ENCODE measurements around the gene MEGF8.

Gene MEGF8

GRCh38 chr19:42325308-42325895 lies at the start of gene MEGF8:
Gene MEGF8 (plus strand): TSS chr19:42325635. CDS start chr19:42326244, 609 bp downstream.
- peak; percentile 99 for DNase-seq

GRCh38 chr19:42276284-42276683 lies 49.2 kb upstream of the MEGF8 start:
- DNase-seq: no peak

GRCh38 chr19:42276821-42277220 lies 48.6 kb upstream of the MEGF8 start:
- peak; percentile 45 for DNase-seq

GRCh38 chr19:42277821-42278451 lies 47.5 kb upstream of the MEGF8 start:
- no peak for DNase-seq

GRCh38 chr19:42278452-42279154 lies 46.8 kb upstream of the MEGF8 start:
- no peak for DNase-seq

GRCh38 chr19:42279155-42279901 lies 46.1 kb upstream of the MEGF8 start:
- DNase-seq: no peak

GRCh38 chr19:42279902-42280814 lies 45.3 kb upstream of the MEGF8 start:
- DNase-seq: peak; percentile 87

GRCh38 chr19:42280815-42281145 lies 44.7 kb upstream of the MEGF8 start:
- peak; percentile 34 for DNase-seq

GRCh38 chr19:42281146-42281826 lies 44.1 kb upstream of the MEGF8 start:
- DNase-seq: peak; percentile 37

GRCh38 chr19:42281827-42282762 lies 43.3 kb upstream of the MEGF8 start:
- no peak for DNase-seq

GRCh38 chr19:42282819-42283187 lies 42.6 kb upstream of the MEGF8 start:
- DNase-seq: no peak

GRCh38 chr19:42283188-42284065 lies 42.0 kb upstream of the MEGF8 start:
- DNase-seq: peak; percentile 94

- peak; percentile 79 for DNase-seq
Observed at GRCh38 chr19:42284066-42284501, 41.4 kb upstream of the MEGF8 start.

- DNase-seq: no peak
Observed at GRCh38 chr19:42284591-42285341, 40.7 kb upstream of the MEGF8 start.

- DNase-seq: no peak
Observed at GRCh38 chr19:42285541-42285941, 39.9 kb upstream of the MEGF8 start.

GRCh38 chr19:42285988-42286348 lies 39.5 kb upstream of the MEGF8 start:
- DNase-seq: no peak

GRCh38 chr19:42286349-42287016 lies 39.0 kb upstream of the MEGF8 start:
- no peak for DNase-seq
